KMS-11 (cell line): ENCODE measurements around the gene RGS3.

Experiments used
- H2AFZ ChIP-seq: fragments of 200-600 bp; sonication (generic); 2 replicates; pipeline ENCODE4 v1.6.1; 2016; ENCODE audit warnings: antibody characterized with exemption, mixed run types, low read depth
- H3K27ac ChIP-seq: fragments of 200-600 bp; sonication (generic); 2 replicates; pipeline ENCODE4 v1.6.1; 2016; ENCODE audit warnings: mild to moderate bottlenecking, mixed run types
- H3K27me3 ChIP-seq: fragments of 200-600 bp; sonication (generic); 2 replicates; pipeline ENCODE4 v1.6.1; 2017; ENCODE audit warnings: mild to moderate bottlenecking, low read depth, mixed run types, moderate library complexity; ENCODE audit not compliant: insufficient read depth
- H3K36me3 ChIP-seq: fragments of 200-600 bp; sonication (generic); 2 replicates; pipeline ENCODE4 v1.6.1; 2017; ENCODE audit warnings: mild to moderate bottlenecking, mixed run types; ENCODE audit not compliant: insufficient read depth
- H3K4me1 ChIP-seq: fragments of 200-600 bp; sonication (generic); 2 replicates; pipeline ENCODE4 v1.6.1; 2016; ENCODE audit warnings: mild to moderate bottlenecking, low read depth, mixed run types; ENCODE audit not compliant: poor library complexity, severe bottlenecking
- H3K4me2 ChIP-seq: fragments of 200-600 bp; sonication (generic); 2 replicates; pipeline ENCODE4 v1.7.0; 2016; ENCODE audit warnings: mild to moderate bottlenecking, mixed run types
- H3K4me3 ChIP-seq: fragments of 200-600 bp; sonication (generic); IDR thresholded peaks from 2 replicates; pipeline ENCODE4 v1.6.1; 2017; ENCODE audit warnings: low read depth, low read length, mixed read lengths; ENCODE audit not compliant: insufficient read depth
- H3K79me2 ChIP-seq: fragments of 200-600 bp; sonication (generic); 2 replicates; pipeline ENCODE4 v1.6.1; 2016; ENCODE audit warnings: low read depth, mixed run types; ENCODE audit not compliant: insufficient read depth
- H3K9ac ChIP-seq: fragments of 200-600 bp; sonication (generic); 2 replicates; pipeline ENCODE4 v1.6.1; 2016; ENCODE audit warnings: mild to moderate bottlenecking, mixed run types
- H4K20me1 ChIP-seq: fragments of 200-600 bp; sonication (generic); 2 replicates; pipeline ENCODE4 v1.6.1; 2016; ENCODE audit warnings: mild to moderate bottlenecking, mixed run types; ENCODE audit not compliant: insufficient read depth
- TF ChIP-seq, protein P1 (sequence below): fragments of 200-600 bp; sonication (generic); conservative IDR thresholded peaks from 2 replicates; pipeline ENCODE4 v1.6.1; 2017; ENCODE audit warnings: low read depth, mild to moderate bottlenecking, antibody characterized with exemption, low read length, moderate library complexity, mixed read lengths

The RGS3 gene

DNA sequence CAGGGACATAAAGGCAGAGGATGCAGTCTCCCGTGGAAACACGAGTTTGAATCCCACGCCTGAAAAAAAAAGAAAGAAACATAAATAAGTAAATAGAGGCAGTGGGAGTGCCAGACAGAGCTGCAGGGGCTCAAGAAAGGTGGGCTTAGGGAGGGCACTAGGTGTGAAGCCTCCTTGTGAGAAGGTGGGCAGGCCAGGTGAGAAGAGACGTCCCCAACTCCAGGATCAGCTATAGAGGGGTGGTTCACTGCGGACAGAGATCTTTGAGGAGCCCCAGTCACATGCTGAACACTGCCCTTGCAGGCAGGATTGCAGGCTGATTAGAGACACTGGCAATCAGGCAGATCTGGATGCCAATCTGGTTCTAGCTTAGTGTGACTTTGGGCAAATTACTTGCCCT lies 172.1 kb downstream of the RGS3 start:
- TF ChIP-seq, protein P1, sequence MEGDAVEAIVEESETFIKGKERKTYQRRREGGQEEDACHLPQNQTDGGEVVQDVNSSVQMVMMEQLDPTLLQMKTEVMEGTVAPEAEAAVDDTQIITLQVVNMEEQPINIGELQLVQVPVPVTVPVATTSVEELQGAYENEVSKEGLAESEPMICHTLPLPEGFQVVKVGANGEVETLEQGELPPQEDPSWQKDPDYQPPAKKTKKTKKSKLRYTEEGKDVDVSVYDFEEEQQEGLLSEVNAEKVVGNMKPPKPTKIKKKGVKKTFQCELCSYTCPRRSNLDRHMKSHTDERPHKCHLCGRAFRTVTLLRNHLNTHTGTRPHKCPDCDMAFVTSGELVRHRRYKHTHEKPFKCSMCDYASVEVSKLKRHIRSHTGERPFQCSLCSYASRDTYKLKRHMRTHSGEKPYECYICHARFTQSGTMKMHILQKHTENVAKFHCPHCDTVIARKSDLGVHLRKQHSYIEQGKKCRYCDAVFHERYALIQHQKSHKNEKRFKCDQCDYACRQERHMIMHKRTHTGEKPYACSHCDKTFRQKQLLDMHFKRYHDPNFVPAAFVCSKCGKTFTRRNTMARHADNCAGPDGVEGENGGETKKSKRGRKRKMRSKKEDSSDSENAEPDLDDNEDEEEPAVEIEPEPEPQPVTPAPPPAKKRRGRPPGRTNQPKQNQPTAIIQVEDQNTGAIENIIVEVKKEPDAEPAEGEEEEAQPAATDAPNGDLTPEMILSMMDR: no peak
- Histone ChIP-seq H3K4me1 (no peaks in the 10 kb centered on the region), H3K27ac (no peak overlapping the region), H3K4me2 (no peak overlapping the region), H4K20me1 (no peaks in the 10 kb centered on the region), H3K9ac (no peak overlapping the region), H2AFZ (no peak overlapping the region), H3K4me3 (no peak overlapping the region), H3K79me2 (no peaks in the 10 kb centered on the region), H3K36me3 (no peaks in the 10 kb centered on the region), H3K27me3 (no peaks in the 10 kb centered on the region)

DNA sequence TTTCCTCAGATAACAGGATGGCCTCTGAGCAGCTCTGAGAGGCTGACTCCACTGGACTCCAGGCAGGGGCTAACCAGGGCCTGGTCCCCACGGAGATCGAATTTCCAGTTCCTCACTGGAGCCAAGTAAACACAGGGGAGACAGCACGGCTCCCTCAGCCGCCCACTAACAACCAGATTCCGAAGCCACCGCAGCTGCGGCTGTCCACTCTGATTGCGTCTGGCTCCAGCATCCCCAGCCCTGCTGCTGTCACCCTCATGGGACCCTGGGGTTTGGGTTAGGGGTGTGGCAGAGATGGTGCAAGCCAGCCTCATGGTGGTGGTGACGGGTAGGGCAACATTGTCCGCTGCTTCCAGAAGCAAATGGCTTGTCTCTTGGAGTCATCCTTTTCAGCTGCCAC lies 172.6 kb downstream of the RGS3 start:
- Histone ChIP-seq H3K27ac (no peak overlapping the region), H3K79me2 (no peaks in the 10 kb centered on the region)
- TF ChIP-seq, protein P1: no peak

DNA sequence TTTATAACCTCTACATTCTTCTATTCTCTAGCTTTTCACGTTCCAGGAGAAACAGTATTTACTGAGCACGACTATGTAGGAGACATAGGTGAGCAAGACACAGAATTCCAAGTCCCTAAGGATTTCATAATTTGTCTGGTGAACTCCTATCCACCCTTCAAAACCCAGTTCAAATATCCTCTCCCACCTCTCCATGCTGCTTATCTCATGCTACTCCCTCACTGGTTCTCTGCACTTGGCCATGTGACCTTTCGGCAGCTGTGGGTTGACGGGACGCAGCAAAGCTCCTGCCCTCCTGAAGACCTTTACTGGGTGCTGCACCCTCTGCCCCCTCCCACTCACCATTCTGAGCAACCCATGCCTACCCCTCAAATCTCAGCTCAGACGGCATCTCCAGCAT lies 173.2 kb downstream of the RGS3 start:
- Histone ChIP-seq H3K4me3 (no peak overlapping the region), H3K4me2 (no peak overlapping the region), H3K27me3 (no peaks in the 10 kb centered on the region), H3K27ac (no peak overlapping the region), H3K36me3 (no peaks in the 10 kb centered on the region), H3K4me1 (no peaks in the 10 kb centered on the region), H3K79me2 (no peaks in the 10 kb centered on the region), H4K20me1 (no peaks in the 10 kb centered on the region), H2AFZ (no peak overlapping the region), H3K9ac (no peak overlapping the region)
- TF ChIP-seq, protein P1: no peak

More for the DNA sequence above, 172.6 kb downstream of the RGS3 start:
- Histone ChIP-seq H4K20me1 (no peaks in the 10 kb centered on the region), H3K4me2 (no peak overlapping the region), H2AFZ (no peak overlapping the region), H3K4me3 (no peak overlapping the region), H3K27me3 (no peaks in the 10 kb centered on the region), H3K36me3 (no peaks in the 10 kb centered on the region), H3K9ac (no peak overlapping the region), H3K4me1 (no peaks in the 10 kb centered on the region)

DNA sequence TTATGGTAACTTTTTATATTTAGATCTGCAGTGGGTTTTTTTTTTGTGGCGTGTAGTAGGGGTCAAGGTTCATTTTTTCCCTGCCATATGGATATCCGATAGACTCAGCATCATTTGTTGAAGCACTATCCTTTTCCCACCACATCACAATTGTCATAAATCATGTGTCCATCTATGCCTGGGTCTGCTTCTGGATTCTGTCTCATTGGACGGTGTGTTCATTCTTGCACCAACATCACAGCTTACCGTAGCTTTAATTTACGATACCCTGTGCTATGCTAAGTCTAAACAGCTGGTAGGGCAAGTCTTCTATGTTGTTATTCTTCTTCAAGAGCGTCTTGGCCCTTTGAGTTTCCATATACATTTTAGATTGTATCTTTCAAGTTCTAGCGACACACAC lies 175.0 kb downstream of the RGS3 start:
- TF ChIP-seq, protein P1: no peak
- no peak overlapping the region for H3K9ac ChIP-seq
- H3K4me2 ChIP-seq: no peak overlapping the region
- H3K27ac ChIP-seq: no peak overlapping the region
- H3K4me1 ChIP-seq: no peaks in the 10 kb centered on the region
- no peak overlapping the region for H2AFZ ChIP-seq
- no peaks in the 10 kb centered on the region for H3K79me2 ChIP-seq
- H4K20me1 ChIP-seq: no peaks in the 10 kb centered on the region
- no peaks in the 10 kb centered on the region for H3K27me3 ChIP-seq
- no peak overlapping the region for H3K4me3 ChIP-seq
- no peaks in the 10 kb centered on the region for H3K36me3 ChIP-seq
